HUES48 (cell line): Measurements from ENCODE around the gene ZNF224.
A peak's percentile ranks its signal among the peaks of the same experiment; 100 is the strongest.

Experiments used
- H3K27ac ChIP-seq: one replicate; pipeline ENCODE4 v1.7.0; 2013; ENCODE audit warnings: low read depth, low read length, inconsistent platforms
- H3K27me3 ChIP-seq: 2 replicates; pipeline ENCODE4 v1.6.1; 2013; ENCODE audit warnings: mild to moderate bottlenecking, low read length; ENCODE audit not compliant: control insufficient read depth, insufficient read depth
- H3K36me3 ChIP-seq: 2 replicates; pipeline ENCODE4 v1.6.1; 2013; ENCODE audit warnings: low read length; ENCODE audit not compliant: control insufficient read depth, insufficient read depth
- H3K4me1 ChIP-seq: 2 replicates; pipeline ENCODE4 v1.6.1; 2013; ENCODE audit warnings: mild to moderate bottlenecking, low read length; ENCODE audit not compliant: control insufficient read depth, insufficient read depth
- H3K4me3 ChIP-seq: 2 replicates; pipeline ENCODE4 v1.5.1; 2013; ENCODE audit warnings: mild to moderate bottlenecking, low read depth, low read length
- H3K9ac ChIP-seq: 2 replicates; pipeline ENCODE4 v1.6.1; 2013; ENCODE audit warnings: mild to moderate bottlenecking, low read depth, low read length, moderate library complexity
- H3K9me3 ChIP-seq: 2 replicates; pipeline ENCODE4 v1.6.1; 2013; ENCODE audit warnings: low read length; ENCODE audit not compliant: control insufficient read depth, insufficient read depth

ZNF224 gene

GRCh38 chr19:44093931-44094765 is at the start of gene ZNF224:
TSS of gene ZNF224 (plus strand) at chr19:44094361. CDS start at chr19:44097874, 3,513 bp downstream.
- Histone ChIP-seq H3K4me3 (peak within 1 kb of the TSS; percentile 83), H3K9ac (peak within 1 kb of the TSS; percentile 59), H3K36me3 (peaks cover 16% of the 10 kb centered on the region), H3K27me3 (no peaks in the 10 kb centered on the region), H3K9me3 (no peaks in the 10 kb centered on the region), H3K4me1 (no peaks in the 10 kb centered on the region), H3K27ac (no peak within 1 kb of the TSS)

DNA sequence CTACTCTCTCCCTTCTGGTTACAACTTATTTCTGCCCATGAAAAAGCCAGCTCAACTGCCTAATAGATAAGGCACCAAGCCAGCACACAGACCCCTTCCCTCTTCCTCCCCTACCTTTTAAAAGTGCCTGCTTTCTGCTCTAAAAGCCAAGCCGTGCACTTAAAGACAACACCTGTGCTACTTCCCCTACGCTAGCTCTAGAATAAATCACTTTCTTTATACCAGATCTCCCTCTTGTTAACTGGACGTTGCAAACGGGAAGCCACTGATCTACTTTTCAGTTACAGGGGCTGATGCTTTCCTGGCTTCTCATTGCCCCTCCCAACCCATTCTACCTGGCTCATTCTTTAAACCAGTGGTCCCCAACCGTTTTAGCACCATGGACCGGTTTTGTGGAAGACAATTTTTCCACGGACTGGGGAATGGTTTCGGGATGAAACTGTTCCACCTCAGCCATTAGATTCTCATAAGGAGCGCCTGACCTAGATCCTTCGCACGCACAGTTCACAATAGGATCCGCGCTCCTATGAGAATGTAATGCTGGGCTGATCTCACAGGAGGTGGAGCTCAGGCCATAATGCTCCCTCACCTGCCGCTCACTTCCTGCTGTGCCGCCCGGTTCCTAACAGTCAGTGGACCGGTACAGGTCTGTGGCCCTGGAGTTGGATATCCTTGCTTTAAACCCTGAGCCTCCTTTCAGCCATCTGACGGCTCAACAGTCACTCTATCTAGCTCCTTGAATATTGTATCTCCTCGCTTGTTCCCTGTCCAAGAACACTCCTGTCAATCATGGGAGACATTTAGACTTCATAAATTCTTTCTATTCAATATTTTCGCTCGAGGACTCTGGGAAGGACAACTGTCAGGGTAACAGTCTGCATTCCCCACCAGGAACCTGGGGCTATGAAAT is 43.2 kb upstream of the ZNF224 start:
- Histone ChIP-seq H3K9me3 (no peaks in the 10 kb centered on the region), H3K4me1 (peaks cover 4% of the 10 kb centered on the region), H3K27me3 (no peaks in the 10 kb centered on the region; the same call in 1 of the 2 replicates), H3K4me3 (peak overlapping the region; percentile 95), H3K9ac (no peak overlapping the region), H3K36me3 (no peaks in the 10 kb centered on the region; the same call in 1 of the 2 replicates), H3K27ac (no peak overlapping the region)

DNA sequence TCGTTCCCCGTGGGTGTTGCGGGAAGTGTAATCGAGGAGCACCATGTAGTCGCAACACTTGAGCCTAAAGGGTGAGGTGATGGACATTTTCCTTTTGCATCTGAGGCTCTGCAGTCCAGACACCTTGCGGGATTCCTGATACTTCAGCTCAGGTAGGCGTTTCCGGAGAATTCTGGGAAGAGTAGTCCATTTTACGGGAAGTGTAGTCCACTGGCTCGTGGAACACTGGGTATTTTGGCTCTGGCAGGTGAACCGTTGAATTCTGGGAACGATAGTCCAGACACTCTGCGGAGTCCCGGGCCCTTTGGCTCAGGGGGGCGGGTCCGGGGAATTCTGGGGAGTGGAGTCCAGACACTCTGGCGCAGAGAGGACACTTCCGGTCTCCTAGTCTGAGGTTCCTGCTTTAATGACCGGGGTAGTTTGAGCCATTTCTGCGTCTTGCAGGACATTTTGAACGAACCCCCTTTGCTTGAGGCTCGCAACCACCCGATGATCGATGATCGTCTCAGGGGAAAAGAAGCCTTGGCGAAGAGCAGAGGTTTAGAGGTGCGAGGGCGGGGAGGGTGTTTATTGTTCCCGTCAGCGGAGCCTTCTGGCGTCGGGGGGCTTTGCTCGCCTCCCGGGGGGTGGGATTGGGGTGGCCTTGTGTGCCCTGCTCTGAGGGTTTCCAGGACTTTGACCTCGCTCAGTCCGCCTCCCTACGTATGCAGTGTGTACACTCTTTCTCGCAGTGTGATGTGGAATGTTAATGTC is 42.3 kb upstream of the ZNF224 start, which contains the start of gene ZNF223:
Gene ZNF223, plus strand, starts transcription at position 387 of the 753 bp plus-strand sequence. CDS start 3,141 bp downstream, outside the sequence.
- Histone ChIP-seq H3K9ac (peak within 1 kb of the TSS; percentile 75), H3K9me3 (no peaks in the 10 kb centered on the region), H3K4me3 (peak within 1 kb of the TSS; percentile 95), H3K27me3 (no peaks in the 10 kb centered on the region; the same call in 1 of the 2 replicates), H3K4me1 (peaks cover 4% of the 10 kb centered on the region), H3K36me3 (peaks cover under 1% of the 10 kb centered on the region; the same call in 1 of the 2 replicates), H3K27ac (peak within 1 kb of the TSS; percentile 76)

DNA sequence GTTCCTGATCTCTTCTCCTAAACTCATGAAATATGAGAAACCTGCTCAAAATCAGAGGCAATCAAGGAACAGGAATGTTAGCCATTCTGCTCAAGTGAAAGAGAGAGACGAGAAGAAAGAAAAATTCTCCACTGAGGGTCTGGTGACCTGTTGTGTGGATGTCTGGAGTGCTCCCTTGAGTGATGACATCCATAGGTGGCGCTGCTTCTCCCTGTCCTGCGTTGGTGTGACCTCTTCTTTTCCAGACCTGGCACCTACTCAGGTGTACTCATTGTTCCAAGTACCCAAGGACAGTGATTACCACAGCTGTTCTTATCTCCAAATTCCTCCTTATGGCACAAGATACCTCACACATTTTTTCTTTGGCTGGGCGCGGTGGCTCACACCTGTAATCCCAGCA is 38.3 kb upstream of the ZNF224 start:
- Histone ChIP-seq H3K27me3 (no peaks in the 10 kb centered on the region), H3K36me3 (peaks cover 35% of the 10 kb centered on the region), H3K9me3 (no peaks in the 10 kb centered on the region), H3K27ac (no peak overlapping the region), H3K4me1 (peaks cover 4% of the 10 kb centered on the region), H3K9ac (no peak overlapping the region), H3K4me3 (no peak overlapping the region)

- no peak overlapping the region for H3K4me3 ChIP-seq
- H3K9ac ChIP-seq = no peak overlapping the region
- no peaks in the 10 kb centered on the region for H3K27me3 ChIP-seq
- H3K27ac ChIP-seq = no peak overlapping the region
- H3K4me1 ChIP-seq = no peaks in the 10 kb centered on the region
- peaks cover 69% of the 10 kb centered on the region for H3K36me3 ChIP-seq
- H3K9me3 ChIP-seq = no peaks in the 10 kb centered on the region
Measured at GRCh38 chr19:44059229-44059628, 34.9 kb upstream of the ZNF224 start.

DNA sequence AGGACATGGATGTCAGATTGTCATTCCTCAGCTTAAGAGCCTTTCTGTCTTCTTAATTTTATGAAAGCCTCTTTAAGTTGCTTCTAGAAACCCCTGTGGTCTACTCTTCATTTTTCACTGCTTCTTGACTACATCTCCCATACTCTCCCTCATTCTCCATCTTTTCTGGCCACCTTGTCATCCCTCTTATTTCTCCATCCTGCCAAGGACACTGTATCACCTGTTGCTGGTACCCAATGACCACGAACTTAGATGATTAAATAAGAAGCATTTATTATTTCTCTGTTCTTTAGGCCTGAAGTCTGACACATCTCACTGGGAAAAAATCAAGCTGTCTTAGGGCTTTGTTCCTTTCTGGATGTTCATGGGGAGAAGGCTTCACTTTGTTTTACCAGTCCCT is 33.1 kb upstream of the ZNF224 start:
- Histone ChIP-seq H3K27me3 (no peaks in the 10 kb centered on the region), H3K27ac (no peak overlapping the region), H3K4me3 (no peak overlapping the region), H3K36me3 (peaks cover 84% of the 10 kb centered on the region), H3K9ac (no peak overlapping the region), H3K9me3 (peaks cover 10% of the 10 kb centered on the region), H3K4me1 (no peaks in the 10 kb centered on the region)

DNA sequence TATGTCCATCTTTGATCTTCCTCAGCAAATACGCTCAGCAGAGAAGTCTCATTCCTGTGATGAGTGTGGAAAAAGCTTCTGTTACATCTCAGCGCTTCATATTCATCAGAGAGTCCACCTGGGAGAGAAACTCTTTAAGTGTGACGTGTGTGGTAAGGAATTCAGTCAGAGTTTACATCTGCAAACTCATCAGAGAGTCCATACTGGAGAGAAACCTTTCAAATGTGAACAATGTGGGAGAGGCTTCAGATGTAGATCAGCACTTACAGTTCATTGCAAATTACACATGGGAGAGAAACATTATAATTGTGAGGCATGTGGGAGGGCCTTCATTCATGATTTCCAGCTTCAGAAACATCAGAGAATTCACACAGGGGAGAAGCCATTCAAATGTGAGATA is 27.9 kb upstream of the ZNF224 start:
- Histone ChIP-seq H3K9me3 (peaks cover 15% of the 10 kb centered on the region), H3K27me3 (no peaks in the 10 kb centered on the region), H3K4me3 (no peak overlapping the region), H3K27ac (no peak overlapping the region), H3K9ac (no peak overlapping the region), H3K4me1 (no peaks in the 10 kb centered on the region), H3K36me3 (peaks cover 66% of the 10 kb centered on the region)

- H3K4me1 ChIP-seq = 0 out of 2 replicates have a peak, but pooled peaks cover 3% of the 10 kb centered on the region
- H3K36me3 ChIP-seq = peaks cover 35% of the 10 kb centered on the region
- no peak overlapping the region for H3K27ac ChIP-seq
- H3K9me3 ChIP-seq = peaks cover 15% of the 10 kb centered on the region
- H3K4me3 ChIP-seq = no peak overlapping the region
- H3K27me3 ChIP-seq = peaks cover 9% of the 10 kb centered on the region
- H3K9ac ChIP-seq = no peak overlapping the region
Measured at GRCh38 chr19:44069415-44069814, 24.7 kb upstream of the ZNF224 start.

GRCh38 chr19:44071824-44072542 is 22.2 kb upstream of the ZNF224 start, which contains the start of gene ZNF284:
TSS of gene ZNF284 (plus strand) at chr19:44072159. CDS start at chr19:44076390, 4,231 bp downstream.
- no peaks in the 10 kb centered on the region for H3K9me3 ChIP-seq
- H3K27ac ChIP-seq = no peak within 1 kb of the TSS
- 0 out of 2 replicates have a peak, but pooled peaks cover 3% of the 10 kb centered on the region for H3K4me1 ChIP-seq
- peaks cover 12% of the 10 kb centered on the region for H3K36me3 ChIP-seq
- H3K27me3 ChIP-seq = peaks cover 9% of the 10 kb centered on the region
- peak within 1 kb of the TSS; percentile 75 for H3K4me3 ChIP-seq
- H3K9ac ChIP-seq = 0 out of 2 replicates have a peak within 1 kb of the TSS, but pooled peaks have one; percentile 18
